SU-DHL-6 (cell line): ENCODE results near the gene CCDC169.

Source experiments
- H2AFZ ChIP-seq: fragments of 200-600 bp; sonication (generic); 2 replicates; pipeline ENCODE4 v1.6.1; 2014; ENCODE audit warnings: low read depth, mild to moderate bottlenecking, moderate library complexity, mixed read lengths, antibody characterized with exemption, low read length; ENCODE audit not compliant: severe bottlenecking
- H3F3A ChIP-seq: fragments of 200-600 bp; shearing (Covaris generic); 2 replicates; pipeline ENCODE4 v1.6.0; 2016; ENCODE audit warnings: antibody characterized with exemption, mild to moderate bottlenecking; ENCODE audit not compliant: insufficient read depth
- H3K27ac ChIP-seq: fragments of 200-600 bp; sonication (generic); 2 replicates; pipeline ENCODE4 v1.5.1; 2016; ENCODE audit warnings: low read depth, mild to moderate bottlenecking, low read length, moderate library complexity, mixed read lengths
- H3K27me3 ChIP-seq: fragments of 200-600 bp; sonication (generic), shearing (Covaris generic); 2 replicates; pipeline ENCODE4 v1.6.0; 2014; ENCODE audit warnings: mild to moderate bottlenecking, low read length
- H3K36me3 ChIP-seq: fragments of 200-600 bp; sonication (generic); 2 replicates; pipeline ENCODE4 v1.6.1; 2014; ENCODE audit warnings: mild to moderate bottlenecking, low read length, mixed read lengths
- H3K4me2 ChIP-seq: fragments of 300-600, 200-600 bp; shearing (Covaris generic), sonication (generic); 2 replicates; pipeline ENCODE4 v1.6.0; 2014; ENCODE audit warnings: low read length, low read depth, mild to moderate bottlenecking; ENCODE audit not compliant: poor library complexity, severe bottlenecking
- H3K4me3 ChIP-seq: fragments of 200-600 bp; sonication (generic); 2 replicates; pipeline ENCODE4 v1.5.1; 2014; ENCODE audit warnings: antibody characterized with exemption, low read length, mild to moderate bottlenecking, mixed read lengths; ENCODE audit not compliant: insufficient read depth, poor library complexity, severe bottlenecking
- H3K79me2 ChIP-seq: fragments of 200-600 bp; sonication (generic); 2 replicates; pipeline ENCODE4 v1.6.1; 2014; ENCODE audit warnings: mild to moderate bottlenecking, low read length, moderate library complexity; ENCODE audit not compliant: insufficient read depth
- H3K9ac ChIP-seq: fragments of 200-600 bp; sonication (generic); 2 replicates; pipeline ENCODE4 v1.7.0; 2014; ENCODE audit warnings: mild to moderate bottlenecking, low read length
- H3K9me2 ChIP-seq: fragments of 200-600 bp; sonication (generic); replicated peaks from 2 replicates; pipeline ENCODE4 v1.6.1; 2014; ENCODE audit warnings: low read length; ENCODE audit not compliant: insufficient read depth
- H3K9me3 ChIP-seq: fragments of 200-600 bp; sonication (generic); 2 replicates; pipeline ENCODE4 v1.6.1; 2014; ENCODE audit warnings: low read length, mixed read lengths; ENCODE audit not compliant: insufficient read depth
- H4K20me1 ChIP-seq: fragments of 200-600 bp; sonication (generic); 2 replicates; pipeline ENCODE4 v1.6.1; 2014; ENCODE audit warnings: low read depth, mild to moderate bottlenecking, antibody characterized with exemption, low read length, moderate library complexity, mixed read lengths
- CTCF ChIP-seq: fragments of 200-600 bp; sonication (generic); IDR thresholded peaks from one replicate; pipeline ENCODE4 v1.5.1; 2017; ENCODE audit warnings: antibody characterized with exemption, mild to moderate bottlenecking, low read length, moderate library complexity; ENCODE audit not compliant: insufficient read depth, poor library complexity, severe bottlenecking
- EZH2phosphoT487 ChIP-seq: fragments of 200-600 bp; sonication (generic), shearing (Covaris generic); conservative IDR thresholded peaks from 2 replicates; pipeline ENCODE4 v1.6.1; 2018; ENCODE audit warnings: mild to moderate bottlenecking, antibody characterized with exemption, low read length, moderate library complexity, mixed read lengths

Gene CCDC169

DNA sequence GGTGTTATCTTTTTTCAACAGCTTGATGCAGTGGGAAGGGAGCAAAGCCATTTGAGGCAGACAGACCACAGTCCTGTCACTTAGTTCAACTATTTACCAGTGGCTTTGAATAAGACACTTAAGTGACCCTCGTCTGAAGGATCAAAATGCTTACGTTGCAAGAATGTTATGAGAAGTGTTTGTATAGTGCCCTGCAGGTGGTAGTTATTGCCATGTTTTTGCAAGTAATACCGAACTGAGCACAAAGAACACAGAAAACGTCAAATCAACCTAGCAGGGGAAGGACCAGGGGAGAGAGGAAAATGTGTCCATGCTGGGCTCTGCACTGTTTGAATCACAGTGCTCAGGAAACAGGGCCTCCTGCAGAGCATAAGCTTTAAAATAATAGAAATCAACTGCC is 86.0 kb downstream of the CCDC169 start:
- no peaks in the 10 kb centered on the region for H3K27me3 ChIP-seq
- H3K27ac ChIP-seq = no peak overlapping the region
- TF ChIP-seq EZH2phosphoT487 = no peak
- no peak for TF ChIP-seq CTCF
- no peak overlapping the region for H2AFZ ChIP-seq
- no peaks in the 10 kb centered on the region for H4K20me1 ChIP-seq
- no peaks in the 10 kb centered on the region for H3K36me3 ChIP-seq
- no peaks in the 10 kb centered on the region for H3K9me2 ChIP-seq
- no peaks in the 10 kb centered on the region for H3K79me2 ChIP-seq
- no peak overlapping the region for H3K4me2 ChIP-seq
- no peaks in the 10 kb centered on the region for H3F3A ChIP-seq
- H3K9me3 ChIP-seq = 0 out of 2 replicates have a peak, but pooled peaks cover 4% of the 10 kb centered on the region
- H3K4me3 ChIP-seq = no peak overlapping the region
- no peak overlapping the region for H3K9ac ChIP-seq

DNA sequence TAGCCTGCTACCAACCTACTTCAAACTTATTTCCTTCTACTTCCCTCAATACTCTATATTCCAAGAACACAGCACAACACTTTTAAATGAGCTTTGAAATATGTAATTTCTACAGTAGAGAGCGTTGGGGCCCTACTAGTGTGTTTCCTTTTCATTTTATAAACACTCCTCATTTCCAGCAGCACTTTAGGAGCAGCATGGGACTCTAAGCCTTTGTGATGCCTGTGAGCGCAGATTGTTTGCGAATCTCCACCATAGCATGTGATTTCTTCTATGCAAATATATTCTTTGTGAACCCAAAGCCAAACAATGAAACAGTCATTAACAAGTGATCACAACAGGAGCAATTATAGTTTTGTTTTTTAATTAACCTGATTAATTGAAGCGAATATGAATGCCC is 86.9 kb downstream of the CCDC169 start:
- Histone ChIP-seq H3K79me2 (no peaks in the 10 kb centered on the region), H3K4me3 (no peak overlapping the region), H3K9ac (no peak overlapping the region), H3K9me3 (0 out of 2 replicates have a peak, but pooled peaks cover 4% of the 10 kb centered on the region), H3K9me2 (no peaks in the 10 kb centered on the region), H4K20me1 (no peaks in the 10 kb centered on the region), H3K27ac (no peak overlapping the region), H3K4me2 (no peak overlapping the region), H3F3A (no peaks in the 10 kb centered on the region), H3K27me3 (no peaks in the 10 kb centered on the region), H3K36me3 (no peaks in the 10 kb centered on the region), H2AFZ (no peak overlapping the region)
- TF ChIP-seq EZH2phosphoT487 = no peak
- no peak for TF ChIP-seq CTCF

- Histone ChIP-seq H3K27ac (no peak overlapping the region), H3K9me2 (no peaks in the 10 kb centered on the region), H3K9me3 (0 out of 2 replicates have a peak, but pooled peaks cover 1% of the 10 kb centered on the region), H3F3A (no peaks in the 10 kb centered on the region), H3K36me3 (no peaks in the 10 kb centered on the region), H3K4me2 (no peak overlapping the region), H3K79me2 (no peaks in the 10 kb centered on the region), H2AFZ (no peak overlapping the region), H3K9ac (no peak overlapping the region), H4K20me1 (no peaks in the 10 kb centered on the region), H3K27me3 (no peaks in the 10 kb centered on the region), H3K4me3 (no peak overlapping the region)
- TF ChIP-seq EZH2phosphoT487 = no peak
- no peak for TF ChIP-seq CTCF
Measured at GRCh38 chr13:36207672-36208071, 89.9 kb downstream of the CCDC169 start.
